Measurements from ENCODE around the gene COA6. TPM values are rescaled to one million over a fixed set of nuclear protein-coding genes. Genes with fewer than 3 reads are reported as not detected.
"Not testable (repeated sequence)": the region's sequence is repeated elsewhere in the genome, so short reads cannot be mapped to it uniquely, and the experiment has no call there.

Gene COA6
- total and polyA plus RNA-seq, 10 donors, result 6.9 to 57.4 (median 18.5) TPM

GRCh38 chr1:234396871-234397270 lies 23.6 kb downstream of the COA6 start:
- no peaks in the 10 kb centered on the region for H3K9me3 ChIP-seq
- no peaks in the 10 kb centered on the region for H3K27me3 ChIP-seq (replicated peaks in 1 of 7)
- intact Hi-C loops (cut with DNase I; ENCODE audit: low total_unique reads), result no loop called here
- TF ChIP-seq POLR2AphosphoS5 (IDR thresholded peaks at IDR 0.05) (no peak), CTCF (IDR thresholded peaks at IDR 0.05 in 8 of 11, conservative IDR thresholded peaks at IDR 0.05 in 3 of 11) (no peak), POLR2A (IDR thresholded peaks at IDR 0.05) (no peak)
- H3K4me1 ChIP-seq, result peaks cover 7 to 50% (median 19%) of the 10 kb centered on the region in 6 donors
- peak overlapping the region in 2 of 8 donors; percentile 31 to 46 for H3K27ac ChIP-seq
- peaks cover 0 to 38% (median 19%) of the 10 kb centered on the region in 6 donors for H3K36me3 ChIP-seq
- WGBS, 5 donors, result 77 to 86% (median 78%) methylated on average over 6 of the region's 6 CpGs
- no peak overlapping the region for H3K4me3 ChIP-seq
- no peak for DNase-seq

GRCh38 chr1:234397732-234398131 lies 24.5 kb downstream of the COA6 start:
- TF ChIP-seq POLR2AphosphoS5 (IDR thresholded peaks at IDR 0.05) (no peak), POLR2A (IDR thresholded peaks at IDR 0.05) (no peak), CTCF (IDR thresholded peaks at IDR 0.05 in 8 of 11, conservative IDR thresholded peaks at IDR 0.05 in 3 of 11) (no peak)
- H3K27ac ChIP-seq, result peak overlapping the region in 1 of 8 donors; percentile 69
- intact Hi-C loops (cut with DNase I; ENCODE audit: low total_unique reads), result no loop called here
- peaks cover 7 to 55% (median 19%) of the 10 kb centered on the region in 6 donors for H3K4me1 ChIP-seq
- no peaks in the 10 kb centered on the region for H3K27me3 ChIP-seq (replicated peaks in 1 of 7)
- peaks cover 0 to 29% (median 10%) of the 10 kb centered on the region in 6 donors for H3K36me3 ChIP-seq
- H3K9me3 ChIP-seq, result no peaks in the 10 kb centered on the region
- H3K4me3 ChIP-seq, result no peak overlapping the region
- WGBS, 5 donors, result 63 to 78% (median 66%) methylated on average over 3 to 4 of the region's 5 CpGs
- DNase-seq, result no peak

- no peak for DNase-seq
- Histone ChIP-seq H3K27ac (peak overlapping the region; percentile 13 to 83 (median 68)), H3K27me3 (replicated peaks in 1 of 7) (no peaks in the 10 kb centered on the region), H3K4me1 (peaks cover 7 to 55% (median 19%) of the 10 kb centered on the region in 6 donors), H3K9me3 (no peaks in the 10 kb centered on the region), H3K36me3 (peaks cover 0 to 17% (median 2%) of the 10 kb centered on the region in 6 donors), H3K4me3 (peak overlapping the region in 3 of 8 donors; percentile 6 to 57 (median 12))
- TF ChIP-seq CTCF (IDR thresholded peaks at IDR 0.05 in 8 of 11, conservative IDR thresholded peaks at IDR 0.05 in 3 of 11) (no peak), POLR2A (IDR thresholded peaks at IDR 0.05) (no peak), POLR2AphosphoS5 (IDR thresholded peaks at IDR 0.05) (no peak)
- WGBS, 5 donors, result 25 to 42% (median 35%) methylated on average over 8 of the region's 8 CpGs
- intact Hi-C loops (cut with DNase I; ENCODE audit: low total_unique reads), result no loop called here
These were observed 25.7 kb downstream of the COA6 start for GRCh38 chr1:234398849-234399381.

- Histone ChIP-seq H3K4me3 (peak overlapping the region in 1 of 8 donors; percentile 57), H3K27ac (peak overlapping the region in 4 of 8 donors; percentile 67 to 83 (median 74)), H3K36me3 (peaks cover 0 to 11% (median 1%) of the 10 kb centered on the region in 6 donors), H3K4me1 (peaks cover 7 to 55% (median 19%) of the 10 kb centered on the region in 6 donors)
- intact Hi-C loops (cut with DNase I; ENCODE audit: low total_unique reads); DNase-seq; H3K9me3 ChIP-seq; H3K27me3 ChIP-seq (replicated peaks in 1 of 7): not testable (repeated sequence)
- 79 to 87% (median 82%) methylated on average over 6 of the region's 6 CpGs for WGBS, 5 donors
These were observed 26.3 kb downstream of the COA6 start for GRCh38 chr1:234399515-234399914.
